Lung (tissue), 12 donors: ENCODE measurements around the gene KLRF2. TPM values are rescaled to one million over a fixed set of nuclear protein-coding genes. Genes with fewer than 3 reads are reported as not detected.
A peak's percentile ranks its signal among the peaks of the same experiment; 100 is the strongest.

Source experiments
- ATAC-seq: fragments of 200-7000 bp; cut with Tn5 transposase; one replicate; pipeline ENCODE4 v1.9.1; 2020; ENCODE audit warnings: moderate number of reproducible peaks; ENCODE audit not compliant: insufficient read depth, low FRiP score
- DNase-seq, 3 donors: peaks; one replicate each; pipeline ENCODE4 v3.0.0-alpha.2; 2013 to 2017
- H3K27ac ChIP-seq, 2 donors: one replicate each; pipeline ENCODE4 v1.5.1; 2013; ENCODE audit warnings: mild to moderate bottlenecking in 2 of 2, moderate library complexity in 2 of 2, control low read depth in 1 of 2, inconsistent platforms in 1 of 2, low read depth in 1 of 2, low read length in 1 of 2
- H3K27me3 ChIP-seq, 3 donors: one replicate each; pipeline ENCODE4 v1.5.1; 2013; ENCODE audit warnings: low read length in 2 of 3; ENCODE audit not compliant: control insufficient read depth in 3 of 3, insufficient read depth in 3 of 3
- H3K36me3 ChIP-seq, 4 donors: one replicate each; pipeline ENCODE4 v1.5.1; 2013; ENCODE audit warnings: low read length in 4 of 4, mild to moderate bottlenecking in 1 of 4, moderate library complexity in 1 of 4; ENCODE audit not compliant: control insufficient read depth in 4 of 4, insufficient read depth in 4 of 4
- H3K4me1 ChIP-seq, 5 donors: one replicate each; pipeline ENCODE4 v1.5.1; 2013; ENCODE audit warnings: low read length in 5 of 5, mild to moderate bottlenecking in 2 of 5, moderate library complexity in 1 of 5; ENCODE audit not compliant: control insufficient read depth in 5 of 5, insufficient read depth in 5 of 5
- H3K4me3 ChIP-seq: one replicate; pipeline ENCODE4 v1.5.1; 2013; ENCODE audit warnings: mild to moderate bottlenecking, control low read depth, moderate library complexity
- H3K9ac ChIP-seq, 2 donors: one replicate each; pipeline ENCODE4 v1.5.1; 2013; ENCODE audit warnings: low read length in 2 of 2, control low read depth in 1 of 2; ENCODE audit not compliant: insufficient read depth in 1 of 2
- H3K9me3 ChIP-seq, 4 donors: one replicate each; pipeline ENCODE4 v1.5.1; 2013; ENCODE audit warnings: low read length in 3 of 4, mild to moderate bottlenecking in 1 of 4, moderate library complexity in 1 of 4; ENCODE audit not compliant: control insufficient read depth in 4 of 4, insufficient read depth in 3 of 4
- CTCF ChIP-seq: IDR thresholded peaks from 2 replicates; pipeline ENCODE4 v1.5.1; 2012; ENCODE audit warnings: mild to moderate bottlenecking; ENCODE audit errors: control extremely low read depth, extremely low read depth
- WGBS, 2 donors: extraction: QIAGEN DNeasy Blood & Tissue Kit; methylation state at CpG; one replicate each; pipeline ENCODE4 v1.1.7; 2013; 5-methylcytosine and 5-hydroxymethylcytosine counted together
- polyA plus RNA-seq, 2 donors: library from polyadenylated mRNA; stranded (reverse); fragments of 200-250 nt; gene quantifications; one replicate each; pipeline ENCODE4 v1.2.1, GENCODE V29; 2013
- total RNA-seq, 2 donors: library from RNA; depleted of rRNA in 1 of 2; stranded (reverse); fragments of >200 nt in 1 of 2; gene quantifications; one replicate each; pipeline ENCODE4 v1.2.1, GENCODE V29; 2014 to 2021
- donor health status: control.
- donor health status: control.
- donor health status: Bipolar disorder and iron deficiency.
- donor health status: healthy.
- donor health status: DM: yes; HTN: yes; CAD: no.

KLRF2 gene
- total and polyA plus RNA-seq, 4 donors, result not detected

GRCh38 chr12:9858135-9858534 is 23.2 kb upstream of the KLRF2 start:
- no peaks in the 10 kb centered on the region for H3K9me3 ChIP-seq
- no peak for TF ChIP-seq CTCF
- H3K36me3 ChIP-seq, result peaks cover 0 to 4% (median 2%) of the 10 kb centered on the region in 4 donors
- no peaks in the 10 kb centered on the region for H3K4me1 ChIP-seq
- ATAC-seq (no peak), DNase-seq (peak in 1 of 3 donors; percentile 6)
- no peaks in the 10 kb centered on the region for H3K27me3 ChIP-seq
- no peak overlapping the region for H3K27ac ChIP-seq
- no peak overlapping the region for H3K9ac ChIP-seq
- H3K4me3 ChIP-seq, result no peak overlapping the region

GRCh38 chr12:9864913-9865675 is 16.2 kb upstream of the KLRF2 start:
- H3K27me3 ChIP-seq, result no peaks in the 10 kb centered on the region

GRCh38 chr12:9866860-9867269 is 14.4 kb upstream of the KLRF2 start:
- H3K9me3 ChIP-seq, result no peaks in the 10 kb centered on the region
- no peaks in the 10 kb centered on the region for H3K36me3 ChIP-seq
- ATAC-seq, result no peak
- no peak overlapping the region for H3K27ac ChIP-seq
- no peaks in the 10 kb centered on the region for H3K27me3 ChIP-seq
- H3K9ac ChIP-seq, result peak overlapping the region in 1 of 2 donors; percentile 47
- H3K4me3 ChIP-seq, result peak overlapping the region; percentile 31
- peak in 2 of 3 donors; percentile 5 to 12 for DNase-seq
- WGBS, 2 donors, result 18 to 37% methylated on average over 4 of the region's 4 CpGs
- TF ChIP-seq CTCF, result no peak
- H3K4me1 ChIP-seq, result no peaks in the 10 kb centered on the region

More at GRCh38 chr12:9864913-9865675, 16.2 kb upstream of the KLRF2 start:
- H3K36me3 ChIP-seq, result no peaks in the 10 kb centered on the region
- no peaks in the 10 kb centered on the region for H3K4me1 ChIP-seq
- no peaks in the 10 kb centered on the region for H3K9me3 ChIP-seq
- H3K4me3 ChIP-seq, result no peak overlapping the region
- DNase-seq (peak in 1 of 3 donors; percentile 5), ATAC-seq (no peak)
- TF ChIP-seq CTCF, result no peak
- peak overlapping the region in 1 of 2 donors; percentile 6 for H3K27ac ChIP-seq
- no peak overlapping the region for H3K9ac ChIP-seq
- WGBS, 2 donors, result 61 to 74% methylated on average over 4 of the region's 4 CpGs
